Activated T-cell treated with anti-CD3 and anti-CD28 coated beads, Interleukin-2, amount 50 U/mL, for 4 hours (primary cell): ENCODE results near the gene MYOG. TPM values are rescaled to one million over a fixed set of nuclear protein-coding genes. Genes with fewer than 3 reads are reported as not detected.

Source experiments
- ATAC-seq, 2 donors: fragments of 200-7000 bp; cut with Tn5 transposase; one replicate each; pipeline ENCODE4 v1.10.0; 2021
- DNase-seq: peaks from one replicate; pipeline ENCODE4 v3.0.0-alpha.2; 2020
- H3K27me3 Mint-ChIP-seq: one replicate; pipeline ENCODE4 v1.8.0; 2021; ENCODE audit warnings: low read depth, mixed read lengths
- H3K36me3 Mint-ChIP-seq: one replicate; pipeline ENCODE4 v1.8.0; 2022; ENCODE audit warnings: mixed read lengths; ENCODE audit not compliant: insufficient read depth
- H3K4me1 Mint-ChIP-seq: one replicate; pipeline ENCODE4 v1.8.0; 2021; ENCODE audit warnings: low read depth, mixed read lengths
- H3K4me3 Mint-ChIP-seq: one replicate; pipeline ENCODE4 v1.8.0; 2021; ENCODE audit warnings: mild to moderate bottlenecking, moderate library complexity, mixed read lengths
- H3K9me3 Mint-ChIP-seq: one replicate; pipeline ENCODE4 v1.8.0; 2021; ENCODE audit warnings: mixed read lengths
- total RNA-seq, 3 donors: library from RNA; stranded (reverse); gene quantifications; one replicate each; pipeline ENCODE4 v1.2.1, GENCODE V29; 2021

Gene MYOG
- total RNA-seq, 3 donors from 2014 or later: not detected

- Mint-ChIP-seq H3K9me3 (no peaks in the 10 kb centered on the region), H3K27me3 (peaks cover 43% of the 10 kb centered on the region), H3K4me3 (no peak overlapping the region), H3K36me3 (no peaks in the 10 kb centered on the region), H3K4me1 (peaks cover 6% of the 10 kb centered on the region)
- DNase-seq (no peak), ATAC-seq (peak; percentile 56 to 85)
Measured at GRCh38 chr1:203075236-203076030, 10.4 kb downstream of the MYOG start.

GRCh38 chr1:203074610-203075009, 11.2 kb downstream of the MYOG start:
- Mint-ChIP-seq H3K9me3 (no peaks in the 10 kb centered on the region), H3K4me3 (no peak overlapping the region), H3K36me3 (no peaks in the 10 kb centered on the region), H3K27me3 (peaks cover 43% of the 10 kb centered on the region), H3K4me1 (peaks cover 6% of the 10 kb centered on the region)
- no peak for ATAC-seq
- no peak for DNase-seq

- ATAC-seq (no peak), DNase-seq (no peak)
- Mint-ChIP-seq H3K4me1 (peaks cover 6% of the 10 kb centered on the region), H3K36me3 (no peaks in the 10 kb centered on the region), H3K27me3 (peaks cover 38% of the 10 kb centered on the region), H3K4me3 (no peak overlapping the region), H3K9me3 (no peaks in the 10 kb centered on the region)
Measured at GRCh38 chr1:203073469-203073868, 12.3 kb downstream of the MYOG start.

- Mint-ChIP-seq H3K27me3 (peaks cover 38% of the 10 kb centered on the region), H3K36me3 (no peaks in the 10 kb centered on the region), H3K4me1 (peaks cover 6% of the 10 kb centered on the region), H3K4me3 (no peak overlapping the region), H3K9me3 (no peaks in the 10 kb centered on the region)
- DNase-seq (no peak), ATAC-seq (no peak)
Measured at GRCh38 chr1:203072911-203073310, 12.9 kb downstream of the MYOG start.

GRCh38 chr1:203072002-203072602, 13.7 kb downstream of the MYOG start:
- Mint-ChIP-seq H3K9me3 (no peaks in the 10 kb centered on the region), H3K36me3 (no peaks in the 10 kb centered on the region), H3K4me3 (no peak overlapping the region), H3K4me1 (peaks cover 6% of the 10 kb centered on the region), H3K27me3 (peaks cover 32% of the 10 kb centered on the region)
- DNase-seq (no peak), ATAC-seq (no peak)

GRCh38 chr1:203069030-203069747, 16.6 kb downstream of the MYOG start:
- Mint-ChIP-seq H3K9me3 (no peaks in the 10 kb centered on the region), H3K4me1 (no peaks in the 10 kb centered on the region), H3K4me3 (no peak overlapping the region), H3K27me3 (peaks cover 13% of the 10 kb centered on the region), H3K36me3 (no peaks in the 10 kb centered on the region)
- DNase-seq (no peak), ATAC-seq (no peak)

GRCh38 chr1:203066965-203067364, 18.8 kb downstream of the MYOG start:
- Mint-ChIP-seq H3K27me3 (no peaks in the 10 kb centered on the region), H3K36me3 (no peaks in the 10 kb centered on the region), H3K9me3 (no peaks in the 10 kb centered on the region), H3K4me1 (no peaks in the 10 kb centered on the region), H3K4me3 (no peak overlapping the region)
- DNase-seq (no peak), ATAC-seq (no peak)

- H3K36me3 Mint-ChIP-seq: no peaks in the 10 kb centered on the region
- ATAC-seq: no peak
- no peak for DNase-seq
- no peak overlapping the region for H3K4me3 Mint-ChIP-seq
- H3K4me1 Mint-ChIP-seq: no peaks in the 10 kb centered on the region
- no peaks in the 10 kb centered on the region for H3K9me3 Mint-ChIP-seq
- no peaks in the 10 kb centered on the region for H3K27me3 Mint-ChIP-seq
Measured at GRCh38 chr1:203065986-203066385, 19.8 kb downstream of the MYOG start.

- no peaks in the 10 kb centered on the region for H3K9me3 Mint-ChIP-seq
- no peaks in the 10 kb centered on the region for H3K27me3 Mint-ChIP-seq
- H3K4me3 Mint-ChIP-seq: no peak overlapping the region
- DNase-seq: no peak
- no peaks in the 10 kb centered on the region for H3K4me1 Mint-ChIP-seq
- no peak for ATAC-seq
- H3K36me3 Mint-ChIP-seq: no peaks in the 10 kb centered on the region
Measured at GRCh38 chr1:203065191-203065590, 20.6 kb downstream of the MYOG start.

- no peaks in the 10 kb centered on the region for H3K36me3 Mint-ChIP-seq
- H3K4me1 Mint-ChIP-seq: no peaks in the 10 kb centered on the region
- no peak overlapping the region for H3K4me3 Mint-ChIP-seq
- ATAC-seq: no peak
- no peaks in the 10 kb centered on the region for H3K9me3 Mint-ChIP-seq
- H3K27me3 Mint-ChIP-seq: peaks cover 2% of the 10 kb centered on the region
- DNase-seq: no peak
Measured at GRCh38 chr1:203063287-203063686, 22.5 kb downstream of the MYOG start.

GRCh38 chr1:203060115-203060514, 25.7 kb downstream of the MYOG start:
- DNase-seq: no peak
- peaks cover 5% of the 10 kb centered on the region for H3K27me3 Mint-ChIP-seq
- no peak overlapping the region for H3K4me3 Mint-ChIP-seq
- H3K9me3 Mint-ChIP-seq: no peaks in the 10 kb centered on the region
- no peaks in the 10 kb centered on the region for H3K4me1 Mint-ChIP-seq
- ATAC-seq: no peak
- H3K36me3 Mint-ChIP-seq: no peaks in the 10 kb centered on the region

GRCh38 chr1:203059485-203059884, 26.3 kb downstream of the MYOG start:
- DNase-seq: no peak
- no peaks in the 10 kb centered on the region for H3K36me3 Mint-ChIP-seq
- peaks cover 5% of the 10 kb centered on the region for H3K27me3 Mint-ChIP-seq
- no peaks in the 10 kb centered on the region for H3K4me1 Mint-ChIP-seq
- no peak for ATAC-seq
- no peaks in the 10 kb centered on the region for H3K9me3 Mint-ChIP-seq
- no peak overlapping the region for H3K4me3 Mint-ChIP-seq

GRCh38 chr1:203058676-203058935, 27.2 kb downstream of the MYOG start:
- peaks cover 5% of the 10 kb centered on the region for H3K27me3 Mint-ChIP-seq
- no peaks in the 10 kb centered on the region for H3K4me1 Mint-ChIP-seq
- DNase-seq: no peak
- no peak for ATAC-seq
- no peaks in the 10 kb centered on the region for H3K9me3 Mint-ChIP-seq
- H3K36me3 Mint-ChIP-seq: no peaks in the 10 kb centered on the region
- H3K4me3 Mint-ChIP-seq: no peak overlapping the region

GRCh38 chr1:203057911-203058675, 27.7 kb downstream of the MYOG start:
- Mint-ChIP-seq H3K36me3 (no peaks in the 10 kb centered on the region), H3K27me3 (peaks cover 5% of the 10 kb centered on the region), H3K4me3 (no peak overlapping the region), H3K9me3 (no peaks in the 10 kb centered on the region), H3K4me1 (no peaks in the 10 kb centered on the region)
- no peak for DNase-seq
- ATAC-seq: no peak
